Transverse colon (tissue), 4 donors: ENCODE measurements around the gene PPM1D. TPM values are rescaled to one million over a fixed set of nuclear protein-coding genes. Genes with fewer than 3 reads are reported as not detected.
"Not testable (repeated sequence)": the region's sequence is repeated elsewhere in the genome, so short reads cannot be mapped to it uniquely, and the experiment has no call there.

Experiments used
- DNase-seq: peaks from one replicate; pipeline ENCODE4 v3.0.0-alpha.2; 2019
- H3K27ac ChIP-seq, 4 donors: fragments of 200-600 bp; sonication (generic); 2 replicates each; pipeline ENCODE4 v1.5.1; 2016 to 2018; ENCODE audit warnings: inconsistent platforms in 4 of 4
- H3K27me3 ChIP-seq: fragments of 200-600 bp; sonication (generic); 2 replicates; pipeline ENCODE4 v1.5.1; 2017; ENCODE audit warnings: inconsistent platforms
- H3K36me3 ChIP-seq, 4 donors: fragments of 200-600 bp; sonication (generic); 2 replicates each; pipeline ENCODE4 v1.5.1; 2017 to 2019; ENCODE audit warnings: inconsistent platforms in 4 of 4
- H3K4me1 ChIP-seq, 4 donors: fragments of 200-600 bp; sonication (generic); 2 replicates each; pipeline ENCODE4 v1.5.1; 2017 to 2020; ENCODE audit warnings: inconsistent platforms in 4 of 4
- H3K4me3 ChIP-seq, 4 donors: fragments of 200-600 bp; sonication (generic); 1 replicate in 1 of 4; 2 replicates in 3 of 4; pipeline versions ENCODE4 v1.5.1 to v1.6.1; 2017 to 2019; ENCODE audit warnings: inconsistent platforms in 4 of 4
- H3K9me3 ChIP-seq, 2 donors: fragments of 200-600 bp; sonication (generic); 2 replicates each; pipeline ENCODE4 v1.5.1; 2017 to 2019; ENCODE audit warnings: inconsistent platforms in 2 of 2
- CTCF ChIP-seq, 5 experiments: fragments of 200-600 bp in 3 of 5; fragments of 450-650 bp in 2 of 5; sonication (generic) in 3 of 5; IDR thresholded peaks; 1 replicate in 2 of 5; 2 replicates in 3 of 5; pipeline ENCODE4 v1.5.1; 2016 to 2017; ENCODE audit warnings: antibody characterized with exemption in 5 of 5, inconsistent platforms in 3 of 5, mild to moderate bottlenecking in 2 of 5, moderate library complexity in 1 of 5
- EP300 ChIP-seq: sonication (generic); formaldehyde crosslinking; IDR thresholded peaks from one replicate; pipeline ENCODE4 v1.6.1; 2017; ENCODE audit warnings: antibody characterized with exemption, low read depth
- POLR2A ChIP-seq: fragments of 450-650 bp; IDR thresholded peaks from one replicate; pipeline ENCODE4 v1.6.1; 2016; ENCODE audit warnings: antibody characterized with exemption, mild to moderate bottlenecking, moderate library complexity
- POLR2AphosphoS5 ChIP-seq, 3 donors: sonication (generic); formaldehyde crosslinking; IDR thresholded peaks; one replicate each; pipeline ENCODE4 v1.6.1; 2016; ENCODE audit warnings: antibody characterized with exemption in 3 of 3
- WGBS, 2 donors: methylation state at CpG; one replicate each; pipeline ENCODE4 v1.1.5; 2018; ENCODE audit warnings: low coverage in 1 of 2; 5-methylcytosine and 5-hydroxymethylcytosine counted together
- in situ Hi-C, 4 donors: fragments of 200-750 bp; cut with MboI; loops; one replicate each; pipeline versions ENCODE4 v1.15.0 to v1.15.1; 2017; ENCODE audit warnings: low sequenced_read_pairs in 3 of 4, low pct_ligation_motif_present in 1 of 4, low pct_unique_long_range_greater_than_20kb in 1 of 4
- intact Hi-C: fragments of 100-400 bp; cut with DNase I; formaldehyde crosslinking; loops from one replicate; pipeline ENCODE4 v1.15.1; 2023; ENCODE audit warnings: low total_unique reads
- total RNA-seq, 4 donors: library from RNA; depleted of rRNA; stranded (reverse); fragments of >200 nt; gene quantifications; one replicate each; pipeline ENCODE4 v1.1.0, GENCODE V29; 2016

PPM1D gene
- total RNA-seq, 4 donors from 2014 or later, result 4.6 to 25.8 (median 16.0) TPM

- DNase-seq, result no peak
- Histone ChIP-seq H3K4me3 (no peak overlapping the region), H3K36me3 (no peaks in the 10 kb centered on the region), H3K4me1 (peaks cover 6 to 37% (median 12%) of the 10 kb centered on the region in 4 donors), H3K9me3 (no peaks in the 10 kb centered on the region), H3K27ac (no peak overlapping the region), H3K27me3 (no peaks in the 10 kb centered on the region)
- intact Hi-C loops, result no loop called here
- no peak for TF ChIP-seq CTCF (IDR thresholded peaks at IDR 0.05)
- TF ChIP-seq POLR2AphosphoS5 (IDR thresholded peaks at IDR 0.05), result no peak
- TF ChIP-seq POLR2A, result no peak
- no peak for TF ChIP-seq EP300
- WGBS, 2 donors, result 89 to 100% methylated on average over 3 to 5 of the region's 5 CpGs
- in situ Hi-C loops, result no loop called here
Measured at GRCh38 chr17:60604686-60605334, 4.8 kb downstream of the PPM1D start.

- DNase-seq, result no peak
- intact Hi-C loops, result no loop called here
Measured at GRCh38 chr17:60606036-60606435, 6.0 kb downstream of the PPM1D start.

GRCh38 chr17:60610473-60610872, 10.5 kb downstream of the PPM1D start:
- no peaks in the 10 kb centered on the region for H3K36me3 ChIP-seq
- intact Hi-C loops (no loop called here), in situ Hi-C loops (no loop called here)
- H3K27ac ChIP-seq, result no peak overlapping the region
- H3K9me3 ChIP-seq, result no peaks in the 10 kb centered on the region
- no peaks in the 10 kb centered on the region for H3K27me3 ChIP-seq
- DNase-seq, result no peak
- peaks cover 0 to 29% (median 5%) of the 10 kb centered on the region in 4 donors for H3K4me1 ChIP-seq
- 72 to 80% methylated on average over 2 of the region's 2 CpGs for WGBS, 2 donors
- no peak for TF ChIP-seq POLR2AphosphoS5 (IDR thresholded peaks at IDR 0.05)
- no peak for TF ChIP-seq CTCF (IDR thresholded peaks at IDR 0.05)
- no peak for TF ChIP-seq POLR2A
- TF ChIP-seq EP300, result no peak
- no peak overlapping the region for H3K4me3 ChIP-seq

More at GRCh38 chr17:60606036-60606435, 6.0 kb downstream of the PPM1D start:
- Histone ChIP-seq H3K27me3 (no peaks in the 10 kb centered on the region), H3K4me3 (no peak overlapping the region), H3K36me3 (no peaks in the 10 kb centered on the region), H3K27ac (no peak overlapping the region), H3K4me1 (peaks cover 6 to 46% (median 15%) of the 10 kb centered on the region in 4 donors), H3K9me3 (no peaks in the 10 kb centered on the region)
- TF ChIP-seq POLR2AphosphoS5 (IDR thresholded peaks at IDR 0.05), result no peak
- no peak for TF ChIP-seq CTCF (IDR thresholded peaks at IDR 0.05)
- no peak for TF ChIP-seq POLR2A
- no peak for TF ChIP-seq EP300
- in situ Hi-C loops, result no loop called here

- intact Hi-C loops, H3K9me3 ChIP-seq, in situ Hi-C loops, H3K36me3 ChIP-seq, H3K4me3 ChIP-seq, DNase-seq, H3K27me3 ChIP-seq, H3K27ac ChIP-seq: not testable (repeated sequence)
- peaks cover 0 to 27% (median 3%) of the 10 kb centered on the region in 4 donors for H3K4me1 ChIP-seq
- 94 to 100% methylated on average over 1 to 5 of the region's 5 CpGs for WGBS, 2 donors
Measured at GRCh38 chr17:60611321-60611720, 11.3 kb downstream of the PPM1D start.

GRCh38 chr17:60613325-60613724, 13.3 kb downstream of the PPM1D start:
- no peaks in the 10 kb centered on the region for H3K27me3 ChIP-seq
- no peak for DNase-seq
- H3K9me3 ChIP-seq, result no peaks in the 10 kb centered on the region
- no peak for TF ChIP-seq CTCF (IDR thresholded peaks at IDR 0.05)
- H3K36me3 ChIP-seq, result no peaks in the 10 kb centered on the region
- H3K27ac ChIP-seq, result no peak overlapping the region
- no peak overlapping the region for H3K4me3 ChIP-seq
- intact Hi-C loops, result no loop called here
- peaks cover 0 to 25% (median 3%) of the 10 kb centered on the region in 4 donors for H3K4me1 ChIP-seq
- in situ Hi-C loops, result no loop called here
- WGBS, 2 donors, result 97 to 100% methylated on average over 1 to 11 of the region's 19 CpGs

GRCh38 chr17:60613796-60614195, 13.8 kb downstream of the PPM1D start:
- H3K9me3 ChIP-seq, in situ Hi-C loops, H3K36me3 ChIP-seq, H3K27ac ChIP-seq, H3K27me3 ChIP-seq, intact Hi-C loops, DNase-seq, H3K4me3 ChIP-seq: not testable (repeated sequence)
- WGBS, 2 donors, result 95 to 100% methylated on average over 1 to 8 of the region's 20 CpGs
- peaks cover 0 to 25% (median 3%) of the 10 kb centered on the region in 4 donors for H3K4me1 ChIP-seq

- H3K36me3 ChIP-seq, H3K27me3 ChIP-seq, intact Hi-C loops, DNase-seq, H3K27ac ChIP-seq, H3K4me3 ChIP-seq, H3K9me3 ChIP-seq, in situ Hi-C loops: not testable (repeated sequence)
- 74% methylated on average over 3 of the region's 3 CpGs; no CpG with 5 or more reads in 1 of the 2 donors for WGBS, 2 donors
- peaks cover 0 to 29% (median 5%) of the 10 kb centered on the region in 4 donors for H3K4me1 ChIP-seq
Measured at GRCh38 chr17:60614247-60614646, 14.3 kb downstream of the PPM1D start.
